GM13976 (cell line): ENCODE data around the gene CFAP92.

Source experiments
- DNase-seq: peaks from one replicate; pipeline ENCODE4 v3.0.0; 2012; ENCODE audit warnings: low spot score
- in situ Hi-C: fragments of 300-500 bp; cut with MboI; formaldehyde crosslinking; loops from one replicate; pipeline ENCODE4 v1.12.0; 2022; ENCODE audit warnings: low sequenced_read_pairs, mixed read lengths, inconsistent platforms; ENCODE audit not compliant: unreplicated experiment
- TF ChIP-seq, protein P1 (sequence below): IDR thresholded peaks from 2 replicates; pipeline ENCODE4 v1.5.1; 2012; ENCODE audit warnings: borderline replicate concordance, mild to moderate bottlenecking; ENCODE audit not compliant: insufficient read depth; ENCODE audit errors: extremely low read depth, missing control alignments, control extremely low read depth

The CFAP92 gene

DNA sequence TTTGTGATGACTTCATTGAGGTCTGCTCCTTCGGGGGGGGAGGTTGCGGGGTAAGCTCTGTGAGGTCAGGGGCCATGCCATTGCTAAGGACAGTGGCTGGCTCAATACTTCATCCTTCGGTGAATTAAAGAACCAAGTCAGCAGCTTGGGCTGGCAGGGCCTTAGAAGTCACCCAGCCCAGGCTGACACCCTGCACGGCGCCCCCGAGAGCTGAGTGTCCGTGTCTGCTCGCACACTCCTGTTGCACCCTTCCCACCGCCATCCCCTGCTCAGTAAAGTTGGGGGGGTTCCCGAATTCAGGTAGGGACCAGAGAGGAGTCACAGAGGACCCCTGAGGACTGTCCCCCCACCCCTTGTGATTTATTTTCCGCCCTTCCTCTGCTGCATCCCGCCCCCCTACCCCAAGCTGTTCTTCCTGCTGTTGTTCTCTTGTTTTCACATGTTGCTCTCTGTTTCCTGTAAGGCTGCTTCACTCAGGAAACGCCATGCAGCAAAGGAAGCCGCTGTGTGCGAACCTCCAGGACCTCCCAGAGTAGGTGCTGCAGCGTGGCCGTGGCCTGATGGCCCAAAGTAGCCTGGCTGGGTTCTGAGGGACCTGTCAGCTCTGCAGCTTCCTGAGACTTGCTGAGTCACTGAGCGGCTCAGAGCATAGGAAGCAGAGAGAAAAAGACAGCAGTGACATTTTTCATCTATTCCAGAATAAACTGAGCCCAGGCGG lies 21.7 kb upstream of the CFAP92 start:
- in situ Hi-C loops = no loop called here
- DNase-seq = no peak
- TF ChIP-seq, protein P1, sequence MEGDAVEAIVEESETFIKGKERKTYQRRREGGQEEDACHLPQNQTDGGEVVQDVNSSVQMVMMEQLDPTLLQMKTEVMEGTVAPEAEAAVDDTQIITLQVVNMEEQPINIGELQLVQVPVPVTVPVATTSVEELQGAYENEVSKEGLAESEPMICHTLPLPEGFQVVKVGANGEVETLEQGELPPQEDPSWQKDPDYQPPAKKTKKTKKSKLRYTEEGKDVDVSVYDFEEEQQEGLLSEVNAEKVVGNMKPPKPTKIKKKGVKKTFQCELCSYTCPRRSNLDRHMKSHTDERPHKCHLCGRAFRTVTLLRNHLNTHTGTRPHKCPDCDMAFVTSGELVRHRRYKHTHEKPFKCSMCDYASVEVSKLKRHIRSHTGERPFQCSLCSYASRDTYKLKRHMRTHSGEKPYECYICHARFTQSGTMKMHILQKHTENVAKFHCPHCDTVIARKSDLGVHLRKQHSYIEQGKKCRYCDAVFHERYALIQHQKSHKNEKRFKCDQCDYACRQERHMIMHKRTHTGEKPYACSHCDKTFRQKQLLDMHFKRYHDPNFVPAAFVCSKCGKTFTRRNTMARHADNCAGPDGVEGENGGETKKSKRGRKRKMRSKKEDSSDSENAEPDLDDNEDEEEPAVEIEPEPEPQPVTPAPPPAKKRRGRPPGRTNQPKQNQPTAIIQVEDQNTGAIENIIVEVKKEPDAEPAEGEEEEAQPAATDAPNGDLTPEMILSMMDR = no peak

DNA sequence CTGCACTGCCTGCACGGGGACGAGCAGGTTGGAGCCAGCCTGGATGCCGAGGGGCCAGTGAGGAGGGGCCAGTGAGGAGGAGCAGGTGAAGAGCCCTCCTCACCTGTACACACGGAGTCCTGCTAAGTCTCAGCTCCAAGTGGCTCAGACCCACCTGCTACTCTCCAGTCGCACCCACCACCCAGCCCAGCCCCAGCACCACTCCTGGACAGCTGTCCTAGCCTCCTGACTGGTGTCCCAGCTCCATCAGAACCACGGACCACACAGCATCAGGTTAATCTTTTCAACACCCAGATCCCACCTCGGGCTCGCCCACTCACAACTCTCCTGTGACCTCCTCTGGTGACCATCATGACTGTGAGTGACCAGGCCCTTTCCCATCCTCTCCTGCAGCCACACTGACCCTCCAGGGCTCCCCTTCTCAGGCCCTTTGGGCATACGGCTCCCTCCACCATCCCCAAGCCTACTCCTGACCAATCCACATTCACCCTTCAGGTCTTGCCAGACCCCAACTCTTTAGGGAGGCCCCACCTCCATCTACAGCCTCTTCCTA lies 21.0 kb upstream of the CFAP92 start:
- TF ChIP-seq, protein P1 = no peak
- no peak for DNase-seq

DNA sequence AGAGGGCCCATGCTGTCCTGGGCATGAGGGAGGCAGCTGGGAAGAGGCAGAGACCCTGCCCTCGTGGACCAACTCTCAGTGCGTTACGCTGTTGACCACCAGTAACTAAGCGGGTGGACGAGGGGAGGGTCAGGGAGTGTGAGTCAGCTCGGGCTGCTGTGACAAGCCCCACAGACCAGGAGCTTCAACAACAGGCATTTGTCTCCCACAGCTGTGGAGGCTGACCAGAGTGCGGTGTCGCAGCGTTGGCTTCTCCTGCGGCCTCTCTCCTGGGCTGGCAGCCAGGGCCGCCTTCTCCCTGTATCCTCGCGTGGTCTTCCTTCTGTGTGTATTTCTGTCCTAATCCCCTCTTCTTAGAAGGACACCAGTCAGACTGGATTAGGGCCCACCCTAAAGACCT lies 20.3 kb upstream of the CFAP92 start:
- DNase-seq = no peak
- TF ChIP-seq, protein P1 = no peak
- in situ Hi-C loops = no loop called here

More for the DNA sequence above, 21.0 kb upstream of the CFAP92 start:
- in situ Hi-C loops = no loop called here

GRCh38 chr3:129013491-129013891 lies 19.6 kb upstream of the CFAP92 start:
- TF ChIP-seq, protein P1 = no peak
- in situ Hi-C loops = no loop called here
- no peak for DNase-seq

DNA sequence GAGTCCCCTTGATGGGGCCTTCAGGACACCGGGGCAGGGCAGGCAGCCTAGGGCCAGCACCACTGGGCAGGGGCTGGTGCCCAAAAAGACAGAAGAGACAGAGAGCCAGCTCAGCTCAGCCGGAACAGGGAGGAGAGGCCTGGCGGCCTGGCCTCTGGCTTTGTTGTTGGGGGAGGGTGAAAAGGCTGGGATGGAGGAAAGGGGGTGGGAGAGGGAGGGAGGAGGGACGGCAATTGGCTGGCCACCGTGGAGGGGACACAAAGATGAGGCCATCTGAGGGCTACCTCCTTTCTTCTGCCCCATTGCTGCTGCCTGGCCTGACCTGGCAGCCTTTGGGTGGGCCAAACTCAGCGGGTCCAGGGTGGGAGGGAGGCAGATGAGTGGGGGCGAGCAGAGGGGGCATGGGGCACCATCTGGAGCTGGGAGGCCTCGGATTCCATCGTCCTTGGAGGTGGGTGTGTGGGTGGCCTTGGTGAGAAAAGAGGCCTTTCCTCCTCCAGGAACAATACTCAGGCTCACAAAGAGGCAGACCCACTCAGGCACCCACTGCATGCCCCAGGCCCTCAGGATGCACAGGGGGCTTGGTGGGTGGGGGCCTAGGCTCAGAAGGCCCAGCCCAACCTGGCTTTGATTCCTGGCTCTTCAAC lies 16.6 kb upstream of the CFAP92 start:
- in situ Hi-C loops = no loop called here
- DNase-seq = no peak
- TF ChIP-seq, protein P1 = no peak

DNA sequence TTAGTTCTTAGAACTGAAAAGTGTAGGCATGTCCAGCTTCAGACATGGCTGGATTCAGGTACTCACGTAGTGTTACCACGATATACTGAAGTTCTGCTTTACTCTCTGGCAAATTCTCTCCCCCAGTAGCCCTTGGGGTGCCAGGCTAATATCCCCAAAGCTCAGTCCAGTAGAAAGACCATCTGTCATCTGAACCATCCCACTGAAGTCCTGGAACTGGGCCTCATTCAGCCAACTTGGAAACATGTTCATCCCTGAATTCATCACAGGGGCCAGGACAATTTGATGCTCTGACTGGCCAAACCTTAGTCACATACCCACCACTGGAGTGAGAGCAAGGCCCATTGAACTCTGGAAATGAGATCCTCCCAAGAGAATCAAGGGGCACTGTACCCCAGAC lies 15.4 kb upstream of the CFAP92 start:
- in situ Hi-C loops = no loop called here
- DNase-seq = no peak
- TF ChIP-seq, protein P1 = no peak
